ENCODE measurements around the gene PHF10.
A peak's percentile ranks its signal among the peaks of the same experiment; 100 is the strongest.

Gene PHF10

DNA sequence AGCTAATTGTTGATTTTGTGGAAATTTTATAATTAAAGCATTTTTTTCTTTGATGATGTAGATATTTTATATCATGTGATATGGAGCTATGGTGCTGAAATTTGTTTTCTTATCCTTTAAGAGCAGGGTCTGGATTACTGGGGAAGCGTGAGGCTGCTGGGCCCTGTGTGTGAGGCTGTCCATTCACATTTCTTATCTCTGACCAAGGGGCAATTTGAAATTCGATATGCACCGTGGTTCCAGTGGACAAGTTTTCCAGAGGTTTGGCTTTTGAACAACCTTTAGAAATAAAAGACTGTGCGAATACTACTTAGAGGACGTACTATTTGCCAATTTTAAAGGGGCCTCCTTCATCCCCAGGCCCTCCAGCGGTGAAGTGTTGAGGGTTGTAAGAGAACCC lies 30.9 kb upstream of the PHF10 start:
- TF ChIP-seq, protein P1, sequence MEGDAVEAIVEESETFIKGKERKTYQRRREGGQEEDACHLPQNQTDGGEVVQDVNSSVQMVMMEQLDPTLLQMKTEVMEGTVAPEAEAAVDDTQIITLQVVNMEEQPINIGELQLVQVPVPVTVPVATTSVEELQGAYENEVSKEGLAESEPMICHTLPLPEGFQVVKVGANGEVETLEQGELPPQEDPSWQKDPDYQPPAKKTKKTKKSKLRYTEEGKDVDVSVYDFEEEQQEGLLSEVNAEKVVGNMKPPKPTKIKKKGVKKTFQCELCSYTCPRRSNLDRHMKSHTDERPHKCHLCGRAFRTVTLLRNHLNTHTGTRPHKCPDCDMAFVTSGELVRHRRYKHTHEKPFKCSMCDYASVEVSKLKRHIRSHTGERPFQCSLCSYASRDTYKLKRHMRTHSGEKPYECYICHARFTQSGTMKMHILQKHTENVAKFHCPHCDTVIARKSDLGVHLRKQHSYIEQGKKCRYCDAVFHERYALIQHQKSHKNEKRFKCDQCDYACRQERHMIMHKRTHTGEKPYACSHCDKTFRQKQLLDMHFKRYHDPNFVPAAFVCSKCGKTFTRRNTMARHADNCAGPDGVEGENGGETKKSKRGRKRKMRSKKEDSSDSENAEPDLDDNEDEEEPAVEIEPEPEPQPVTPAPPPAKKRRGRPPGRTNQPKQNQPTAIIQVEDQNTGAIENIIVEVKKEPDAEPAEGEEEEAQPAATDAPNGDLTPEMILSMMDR (IDR thresholded peaks at IDR 0.05; ENCODE audit: low read depth, low read length), result no peak
- TF ChIP-seq, protein P2, sequence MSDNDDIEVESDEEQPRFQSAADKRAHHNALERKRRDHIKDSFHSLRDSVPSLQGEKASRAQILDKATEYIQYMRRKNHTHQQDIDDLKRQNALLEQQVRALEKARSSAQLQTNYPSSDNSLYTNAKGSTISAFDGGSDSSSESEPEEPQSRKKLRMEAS (IDR thresholded peaks at IDR 0.05; ENCODE audit: low read depth, low read length), result no peak
- TF ChIP-seq POLR2A (IDR thresholded peaks at IDR 0.05; ENCODE audit: extremely low read depth, insufficient read length) (no peak), MYC (IDR thresholded peaks at IDR 0.05; ENCODE audit: low read depth, low read length) (no peak)
- no peak overlapping the region for H3K4me3 ChIP-seq (ENCODE audit: low read depth, low read length)
- no peak for DNase-seq (ENCODE audit: low read depth)

DNA sequence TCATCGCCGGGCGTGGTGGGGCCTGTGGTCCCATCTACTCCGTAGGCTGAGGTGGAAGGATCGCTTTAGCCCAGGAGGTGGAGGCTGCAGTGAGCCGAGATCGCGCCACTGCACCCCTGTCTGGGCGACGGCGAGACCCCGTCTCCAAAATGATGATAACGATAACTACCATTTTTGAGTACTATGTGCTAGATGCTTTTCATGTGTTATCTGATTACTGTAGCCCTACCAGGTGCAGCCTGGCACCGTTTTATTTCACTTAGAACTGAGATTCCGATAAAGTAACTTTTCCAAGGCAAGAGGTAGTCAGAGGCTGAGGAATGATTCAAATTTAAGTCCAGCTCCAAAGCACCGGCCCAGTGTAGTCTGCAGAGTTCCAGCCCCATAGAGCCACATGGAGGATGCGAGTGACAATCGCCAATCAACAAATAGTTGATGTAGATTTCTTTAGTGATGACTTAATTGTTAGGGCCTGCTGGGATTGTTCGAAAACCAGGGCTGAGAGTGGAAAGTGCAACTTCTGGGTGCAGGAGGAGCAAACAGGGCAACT lies 27.8 kb upstream of the PHF10 start:
- DNase-seq (ENCODE audit: low read depth), result peak; percentile 27
- H3K4me3 ChIP-seq (ENCODE audit: low read depth, low read length), result peak overlapping the region; percentile 90
- TF ChIP-seq MYC (IDR thresholded peaks at IDR 0.05; ENCODE audit: low read depth, low read length) (no peak), POLR2A (IDR thresholded peaks at IDR 0.05; ENCODE audit: extremely low read depth, insufficient read length) (no peak)
- TF ChIP-seq, protein P2 (IDR thresholded peaks at IDR 0.05; ENCODE audit: low read depth, low read length), result no peak
- TF ChIP-seq, protein P1 (IDR thresholded peaks at IDR 0.05; ENCODE audit: low read depth, low read length), result no peak

DNA sequence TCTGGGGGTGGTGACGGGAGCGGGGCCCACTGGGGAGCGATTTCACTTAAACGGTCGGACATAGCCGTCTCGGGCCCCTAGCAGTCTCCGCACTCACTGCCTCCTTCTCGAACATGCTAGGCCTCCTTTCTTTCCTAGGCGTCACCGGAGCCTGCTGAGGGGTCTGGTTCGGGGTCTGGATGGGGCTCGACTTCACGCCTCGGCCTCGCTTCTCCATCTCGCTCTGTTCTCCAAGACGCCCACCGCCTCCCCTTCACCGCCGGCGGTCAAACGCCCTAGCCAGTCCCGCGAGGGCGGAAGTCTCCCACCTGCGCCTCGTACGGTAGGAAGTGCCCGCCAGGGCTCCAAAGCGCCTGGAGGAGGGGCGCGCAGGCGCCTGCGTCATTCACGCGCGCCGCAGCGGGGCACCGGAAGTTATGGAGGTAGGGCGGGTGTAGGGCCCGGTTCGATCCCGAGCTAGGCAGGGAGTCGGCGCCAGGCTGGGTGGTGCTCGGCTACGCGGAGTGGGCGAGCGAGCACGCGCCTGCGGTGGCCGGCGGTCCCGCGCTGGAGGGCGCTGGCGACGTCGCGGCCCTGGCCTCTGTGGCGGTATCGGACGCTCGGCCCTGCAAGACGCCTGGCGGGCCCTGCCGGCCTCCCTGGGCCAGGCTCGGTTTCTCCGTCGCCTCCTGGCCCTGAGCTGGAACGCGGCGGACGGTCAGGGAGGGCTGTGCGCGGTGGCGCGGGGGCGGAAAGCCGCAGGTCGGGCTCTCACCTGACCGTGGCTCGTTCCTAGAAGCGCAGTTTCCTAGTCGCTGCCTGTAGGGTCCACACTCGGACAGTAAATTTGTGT lies 27.2 kb upstream of the PHF10 start, which contains the start of the genes DYNLT2 and ERMARD:
TSS of gene DYNLT2 (minus strand) at position 331 of the 832 bp plus-strand sequence. CDS start at position 217, 114 bp downstream.
TSS of gene ERMARD (plus strand) at position 381 of the 832 bp plus-strand sequence. CDS start at position 417, 36 bp downstream.
- TF ChIP-seq, protein P1 (IDR thresholded peaks at IDR 0.05; ENCODE audit: low read depth, low read length), result no peak
- TF ChIP-seq, protein P2 (IDR thresholded peaks at IDR 0.05; ENCODE audit: low read depth, low read length), result peak; percentile 56
- TF ChIP-seq MYC (IDR thresholded peaks at IDR 0.05; ENCODE audit: low read depth, low read length) (peak; percentile 19; the same call in 1 of the 2 replicates), POLR2A (IDR thresholded peaks at IDR 0.05; ENCODE audit: extremely low read depth, insufficient read length) (peak; percentile 90)
- peak within 1 kb of the TSS; percentile 90 for H3K4me3 ChIP-seq (ENCODE audit: low read depth, low read length)
- DNase-seq (ENCODE audit: low read depth), result peak; percentile 98

DNA sequence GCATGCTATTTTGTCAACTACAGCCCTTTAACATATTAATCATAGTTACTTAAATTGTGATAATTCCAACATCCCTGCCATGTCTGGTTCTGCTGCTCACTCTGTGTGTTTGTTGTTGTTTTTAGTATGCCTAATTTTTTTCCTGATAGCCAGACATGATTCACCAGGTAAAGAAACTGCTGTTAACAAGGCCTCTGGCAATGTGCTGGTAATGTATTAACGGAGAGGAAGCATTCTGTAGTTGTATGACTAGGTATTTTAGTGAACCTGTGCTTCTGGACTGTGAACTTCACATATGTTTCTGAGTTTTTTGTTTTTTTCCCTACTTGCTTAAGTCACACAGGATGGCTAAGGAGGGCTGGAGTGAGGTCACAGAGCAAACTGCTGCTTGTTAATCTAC lies 22.3 kb upstream of the PHF10 start:
- no peak for TF ChIP-seq POLR2A (IDR thresholded peaks at IDR 0.05; ENCODE audit: extremely low read depth, insufficient read length)
- TF ChIP-seq, protein P2 (IDR thresholded peaks at IDR 0.05; ENCODE audit: low read depth, low read length), result no peak
- no peak for TF ChIP-seq MYC (IDR thresholded peaks at IDR 0.05; ENCODE audit: low read depth, low read length)
- TF ChIP-seq, protein P1 (IDR thresholded peaks at IDR 0.05; ENCODE audit: low read depth, low read length), result no peak
- no peak for DNase-seq (ENCODE audit: low read depth)
- no peak overlapping the region for H3K4me3 ChIP-seq (ENCODE audit: low read depth, low read length)

DNA sequence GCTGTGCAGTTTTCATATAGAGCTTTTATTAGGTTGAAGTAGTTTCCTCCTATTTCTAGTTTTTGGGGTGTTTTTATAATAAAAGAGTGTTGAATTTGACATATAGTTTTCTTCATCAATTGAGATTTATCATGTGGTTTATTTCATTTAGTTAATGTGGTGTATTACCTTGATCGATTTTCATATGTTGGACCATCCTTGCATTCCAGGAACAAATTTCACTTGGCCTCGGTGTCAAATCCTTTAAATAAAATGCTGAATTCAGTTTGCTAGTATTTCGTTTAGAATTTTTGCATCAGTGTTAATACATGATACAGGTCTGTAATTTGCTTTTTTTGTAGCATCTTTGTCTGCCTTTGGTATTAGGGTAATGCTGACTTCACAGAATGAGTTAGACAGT lies 21.1 kb upstream of the PHF10 start:
- DNase-seq (ENCODE audit: low read depth), result no peak
- no peak for TF ChIP-seq POLR2A (IDR thresholded peaks at IDR 0.05; ENCODE audit: extremely low read depth, insufficient read length)
- TF ChIP-seq, protein P2 (IDR thresholded peaks at IDR 0.05; ENCODE audit: low read depth, low read length), result no peak
- no peak for TF ChIP-seq MYC (IDR thresholded peaks at IDR 0.05; ENCODE audit: low read depth, low read length)
- TF ChIP-seq, protein P1 (IDR thresholded peaks at IDR 0.05; ENCODE audit: low read depth, low read length), result no peak
- H3K4me3 ChIP-seq (ENCODE audit: low read depth, low read length), result no peak overlapping the region
